SK-N-MC (cell line): ENCODE measurements around the gene GPBP1.

Source experiments
- DNase-seq: peaks from one replicate; pipeline ENCODE4 v3.0.0-alpha.2; 2011; ENCODE audit warnings: low read depth, low spot score
- H3K27ac ChIP-seq: fragments of 200-600 bp; sonication (generic); 2 replicates; pipeline ENCODE4 v1.5.1; 2016; ENCODE audit warnings: mixed run types
- H3K36me3 ChIP-seq: fragments of 200-600 bp; sonication (generic); 2 replicates; pipeline ENCODE4 v1.6.1; 2017; ENCODE audit warnings: antibody characterized with exemption, low read length, mixed read lengths; ENCODE audit not compliant: insufficient read depth
- H3K4me3 ChIP-seq: fragments of 200-600 bp; sonication (generic); 2 replicates; pipeline ENCODE4 v1.5.1; 2016
- H3K9ac ChIP-seq: fragments of 200-600 bp; sonication (generic); 2 replicates; pipeline ENCODE4 v1.8.0; 2017; ENCODE audit warnings: mixed run types, mixed read lengths; ENCODE audit not compliant: insufficient read length
- H3K9me3 ChIP-seq: fragments of 200-600 bp; sonication (generic); 2 replicates; pipeline ENCODE4 v1.6.1; 2017; ENCODE audit warnings: low read depth, mild to moderate bottlenecking, antibody characterized with exemption, low read length, moderate library complexity, mixed read lengths
- EZH2 ChIP-seq: fragments of 200-600 bp; sonication (generic); IDR thresholded peaks from one replicate; pipeline ENCODE4 v1.6.1; 2017; ENCODE audit warnings: antibody characterized with exemption

GPBP1 gene

DNA sequence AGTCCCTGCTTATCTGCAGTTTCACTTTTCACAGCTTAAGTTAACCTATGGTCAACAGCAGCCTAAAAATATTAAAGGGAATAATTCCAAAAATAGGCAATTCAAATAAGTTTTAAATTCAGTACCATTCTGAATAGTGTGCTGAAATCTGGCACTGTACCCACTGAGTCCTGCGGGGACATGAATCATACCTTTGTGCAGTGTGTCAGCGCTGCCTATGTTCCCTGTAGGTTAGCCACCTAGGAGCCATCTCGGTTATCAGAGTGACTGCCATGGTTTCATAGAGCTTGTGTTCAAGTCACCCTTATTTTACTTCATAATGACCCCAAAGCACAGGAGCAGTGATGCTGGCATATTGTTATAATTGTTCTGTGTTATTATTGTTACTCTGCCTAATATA lies 139.9 kb downstream of the GPBP1 start:
- DNase-seq: no peak
- H3K9me3 ChIP-seq: no peaks in the 10 kb centered on the region
- no peaks in the 10 kb centered on the region for H3K36me3 ChIP-seq
- H3K9ac ChIP-seq: no peak overlapping the region
- no peak overlapping the region for H3K4me3 ChIP-seq
- H3K27ac ChIP-seq: no peak overlapping the region
- TF ChIP-seq EZH2: no peak
